Measurements from ENCODE around the gene NFASC. TPM values are rescaled to one million over a fixed set of nuclear protein-coding genes. Genes with fewer than 3 reads are reported as not detected.

The NFASC gene
- total RNA-seq, 4 donors from 2014 or later, result 12.7 to 41.7 (median 19.2) TPM

DNA sequence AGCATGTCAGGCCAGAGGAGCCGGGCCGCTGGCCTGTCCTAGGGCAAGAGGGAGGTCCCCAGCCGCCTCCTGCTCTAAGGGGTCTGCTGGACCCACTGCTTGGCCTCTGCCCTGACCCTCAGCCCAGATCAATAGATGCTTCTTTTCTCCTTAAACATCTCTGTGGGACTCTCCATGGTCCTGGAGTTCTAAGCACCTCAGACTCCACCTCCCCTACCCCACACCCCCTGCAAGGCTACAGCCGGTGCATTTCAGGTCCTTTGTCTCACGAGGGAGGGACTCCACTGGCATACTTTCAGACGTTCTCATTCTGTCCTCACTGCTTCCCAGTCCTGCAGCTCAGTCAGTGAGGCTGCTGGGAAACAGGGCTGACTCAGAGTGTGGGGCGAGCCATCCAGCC is 183.4 kb downstream of the NFASC start:
- no peaks in the 10 kb centered on the region for H3K36me3 ChIP-seq
- H3K4me1 ChIP-seq, result no peaks in the 10 kb centered on the region
- no peak overlapping the region for H3K4me3 ChIP-seq
- H3K27ac ChIP-seq, result no peak overlapping the region
- TF ChIP-seq POLR2AphosphoS5 (IDR thresholded peaks at IDR 0.05), result no peak
- no peak for TF ChIP-seq EP300 (IDR thresholded peaks at IDR 0.05)
- TF ChIP-seq POLR2A (IDR thresholded peaks at IDR 0.05), result no peak
- no peak for TF ChIP-seq CTCF (IDR thresholded peaks at IDR 0.05)
- no peaks in the 10 kb centered on the region for H3K27me3 ChIP-seq
- no peaks in the 10 kb centered on the region for H3K9me3 ChIP-seq
- DNase-seq (ENCODE audit: low spot score in 2 of 2), result no peak
- 50% methylated on average over 7 of the region's 7 CpGs for WGBS

GRCh38 chr1:205056188-205056611 is 185.5 kb downstream of the NFASC start:
- no peak for TF ChIP-seq CTCF (IDR thresholded peaks at IDR 0.05)
- no peak for TF ChIP-seq POLR2A (IDR thresholded peaks at IDR 0.05)
- TF ChIP-seq EP300 (IDR thresholded peaks at IDR 0.05), result no peak
- TF ChIP-seq POLR2AphosphoS5 (IDR thresholded peaks at IDR 0.05), result no peak
- no peaks in the 10 kb centered on the region for H3K9me3 ChIP-seq
- no peak overlapping the region for H3K4me3 ChIP-seq
- H3K4me1 ChIP-seq, result no peaks in the 10 kb centered on the region
- no peaks in the 10 kb centered on the region for H3K27me3 ChIP-seq
- H3K36me3 ChIP-seq, result no peaks in the 10 kb centered on the region
- WGBS, result 74% methylated on average over 10 of the region's 13 CpGs
- no peak for DNase-seq (ENCODE audit: low spot score in 2 of 2)
- no peak overlapping the region for H3K27ac ChIP-seq

GRCh38 chr1:205056956-205057568 is 186.4 kb downstream of the NFASC start:
- no peak for DNase-seq (ENCODE audit: low spot score in 2 of 2)
- H3K36me3 ChIP-seq, result no peaks in the 10 kb centered on the region
- no peak overlapping the region for H3K27ac ChIP-seq
- WGBS, result 95% methylated on average over 6 of the region's 6 CpGs
- no peak overlapping the region for H3K4me3 ChIP-seq
- peaks cover 3% of the 10 kb centered on the region for H3K4me1 ChIP-seq
- H3K9me3 ChIP-seq, result no peaks in the 10 kb centered on the region
- TF ChIP-seq POLR2AphosphoS5 (IDR thresholded peaks at IDR 0.05) (no peak), POLR2A (IDR thresholded peaks at IDR 0.05) (no peak), EP300 (IDR thresholded peaks at IDR 0.05) (no peak), CTCF (IDR thresholded peaks at IDR 0.05) (no peak)
- no peaks in the 10 kb centered on the region for H3K27me3 ChIP-seq

DNA sequence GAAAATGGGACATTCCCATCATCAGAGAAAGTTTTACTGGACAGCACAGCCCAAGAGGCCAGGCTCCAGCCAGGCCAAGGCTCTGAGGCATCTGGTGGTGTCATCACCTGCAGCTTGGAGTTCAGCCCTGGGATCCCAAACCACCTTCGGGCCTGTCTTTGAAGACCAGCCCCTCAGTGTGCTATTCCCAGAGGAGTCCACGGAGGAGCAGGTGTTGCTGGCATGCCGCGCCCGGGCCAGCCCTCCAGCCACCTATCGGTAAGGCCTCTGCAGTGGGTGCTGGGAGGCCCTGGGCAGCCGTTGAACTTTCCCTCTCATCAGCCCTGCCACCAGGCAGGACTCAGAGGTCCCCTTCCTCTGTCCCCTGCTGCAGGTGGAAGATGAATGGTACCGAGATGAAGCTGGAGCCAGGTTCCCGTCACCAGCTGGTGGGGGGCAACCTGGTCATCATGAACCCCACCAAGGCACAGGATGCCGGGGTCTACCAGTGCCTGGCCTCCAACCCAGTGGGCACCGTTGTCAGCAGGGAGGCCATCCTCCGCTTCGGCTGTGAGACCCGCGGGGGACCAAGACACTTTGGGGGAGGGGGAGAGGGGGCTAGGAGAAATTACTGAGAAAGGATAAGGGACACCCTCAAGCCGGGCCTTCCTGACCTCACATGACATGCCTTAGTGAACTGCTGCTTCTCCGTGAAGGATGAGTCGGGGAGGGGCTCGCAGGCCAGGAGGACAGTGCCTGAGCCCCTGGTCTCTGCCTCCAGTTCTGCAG is 187.3 kb downstream of the NFASC start:
- H3K4me1 ChIP-seq, result peaks cover 3% of the 10 kb centered on the region
- H3K27ac ChIP-seq, result no peak overlapping the region
- H3K9me3 ChIP-seq, result no peaks in the 10 kb centered on the region
- no peaks in the 10 kb centered on the region for H3K36me3 ChIP-seq
- DNase-seq (ENCODE audit: low spot score in 2 of 2), result no peak
- no peak overlapping the region for H3K4me3 ChIP-seq
- 84% methylated on average over 12 of the region's 19 CpGs for WGBS
- TF ChIP-seq POLR2AphosphoS5 (IDR thresholded peaks at IDR 0.05), result no peak
- TF ChIP-seq POLR2A (IDR thresholded peaks at IDR 0.05), result no peak
- no peak for TF ChIP-seq EP300 (IDR thresholded peaks at IDR 0.05)
- TF ChIP-seq CTCF (IDR thresholded peaks at IDR 0.05), result no peak
- no peaks in the 10 kb centered on the region for H3K27me3 ChIP-seq

DNA sequence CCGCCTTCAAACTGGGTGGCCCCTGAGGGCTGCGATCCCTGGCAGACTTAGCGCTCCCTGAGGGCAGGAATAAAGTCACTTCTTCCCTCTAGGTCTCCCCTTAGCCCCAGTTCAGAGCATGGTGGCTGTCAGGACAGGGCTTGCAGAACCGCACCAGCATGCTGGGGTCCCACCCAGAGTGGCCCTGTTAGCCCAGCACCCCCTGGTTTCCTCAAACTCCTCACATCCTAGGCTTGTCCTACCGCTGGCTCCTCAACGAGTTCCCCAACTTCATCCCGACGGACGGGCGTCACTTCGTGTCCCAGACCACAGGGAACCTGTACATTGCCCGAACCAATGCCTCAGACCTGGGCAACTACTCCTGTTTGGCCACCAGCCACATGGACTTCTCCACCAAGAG is 188.2 kb downstream of the NFASC start:
- Histone ChIP-seq H3K27me3 (no peaks in the 10 kb centered on the region), H3K27ac (no peak overlapping the region), H3K4me3 (no peak overlapping the region), H3K4me1 (peaks cover 3% of the 10 kb centered on the region), H3K9me3 (no peaks in the 10 kb centered on the region), H3K36me3 (no peaks in the 10 kb centered on the region)
- DNase-seq (ENCODE audit: low spot score in 2 of 2), result no peak
- WGBS, result 94% methylated on average over 12 of the region's 12 CpGs
- TF ChIP-seq POLR2A (IDR thresholded peaks at IDR 0.05) (no peak), CTCF (IDR thresholded peaks at IDR 0.05) (no peak), EP300 (IDR thresholded peaks at IDR 0.05) (no peak)

Data from suprapubic skin (tissue), 4 donors.